Activated CD4-positive, alpha-beta T cell treated with anti-CD3 and anti-CD28 coated beads for 1 hour (primary cell): ENCODE measurements around the gene DLK1.

Source experiments
- DNase-seq: peaks from one replicate; pipeline ENCODE4 v3.0.0-alpha.2; 2020

The DLK1 gene

DNA sequence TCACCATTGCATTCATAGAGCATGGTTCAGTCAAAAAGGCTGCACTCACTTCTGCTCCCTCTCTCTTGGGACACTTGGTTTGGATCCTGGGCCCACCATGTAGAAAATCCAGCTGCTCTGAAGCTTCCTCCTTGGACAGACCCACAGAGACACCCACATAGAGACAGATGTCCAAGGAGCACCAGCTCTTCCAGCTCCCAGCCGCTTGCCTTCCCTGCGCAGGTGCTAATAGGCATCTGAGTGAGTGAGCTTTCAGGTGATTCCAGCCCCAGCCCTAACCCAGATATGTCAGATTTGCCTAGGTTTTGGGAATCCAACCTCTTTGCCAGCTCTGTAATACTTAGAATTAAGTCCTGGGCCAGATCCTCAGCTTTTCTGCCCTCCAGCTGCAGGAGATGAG lies 38.6 kb downstream of the DLK1 start:
- DNase-seq = no peak

DNA sequence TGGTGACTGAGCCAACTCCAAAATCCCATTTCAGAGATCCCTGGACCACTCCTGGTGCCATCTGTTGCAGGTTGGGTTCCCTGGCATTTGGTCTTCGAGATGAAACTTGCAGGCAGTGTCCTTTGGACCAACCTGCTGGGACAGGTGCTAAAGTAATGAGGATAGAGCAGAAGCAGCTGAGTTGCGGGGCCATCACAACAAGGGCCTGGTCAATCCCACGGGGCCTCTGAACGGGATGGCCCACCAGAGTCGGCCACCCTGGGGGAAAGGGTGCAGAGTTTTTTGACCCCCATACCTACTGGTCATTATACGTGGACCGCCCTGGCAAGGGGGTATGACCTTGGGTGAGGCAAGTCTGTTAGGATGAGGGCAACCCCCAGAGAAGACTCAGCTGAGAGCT lies 39.3 kb downstream of the DLK1 start:
- no peak for DNase-seq

- no peak for DNase-seq
Observed at GRCh38 chr14:100767003-100767787, 40.5 kb downstream of the DLK1 start.

GRCh38 chr14:100767788-100768536 lies 41.3 kb downstream of the DLK1 start:
- no peak for DNase-seq

DNA sequence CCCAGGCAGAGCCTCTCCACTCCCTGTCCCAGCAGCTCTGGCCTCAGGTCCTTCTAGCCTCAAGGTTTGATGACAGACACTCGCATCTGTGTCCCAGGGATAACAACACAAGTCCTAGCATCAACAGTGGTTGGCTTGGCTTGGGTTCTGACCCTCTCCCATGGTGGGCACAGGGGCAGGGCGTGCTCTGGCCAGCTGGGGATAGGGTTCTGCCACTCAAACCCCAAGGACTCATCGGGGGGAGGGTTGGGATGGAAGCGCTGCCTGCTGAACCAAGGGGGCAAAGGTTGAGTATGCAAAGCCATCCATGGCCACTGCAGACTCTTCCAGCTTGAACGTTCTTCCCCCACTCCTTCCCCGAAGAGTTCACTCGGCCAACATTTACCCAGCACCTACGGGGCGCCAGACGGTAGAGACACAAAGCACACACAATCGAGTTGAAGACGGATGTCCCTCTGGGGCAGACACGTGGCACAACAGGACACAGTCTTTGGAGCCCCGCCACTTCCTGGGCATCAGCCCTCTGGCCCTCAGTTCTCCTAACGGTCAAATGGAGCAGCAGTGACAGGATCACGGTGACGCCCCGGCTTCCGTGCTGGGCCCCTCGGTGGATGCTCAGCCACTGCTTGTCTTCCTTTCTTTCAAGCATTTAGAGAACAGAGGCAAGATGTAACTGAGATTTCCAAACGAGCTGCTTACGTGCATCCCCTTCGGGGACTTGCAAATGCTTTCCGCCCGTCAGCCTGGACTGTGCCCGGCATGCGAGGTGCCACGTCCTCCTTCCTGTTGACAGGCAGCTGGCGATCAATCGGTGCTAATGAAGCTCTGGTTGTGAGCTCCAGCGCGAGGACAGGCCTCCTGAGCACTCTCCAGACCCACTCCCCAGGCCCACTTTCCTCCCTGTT lies 42.6 kb downstream of the DLK1 start:
- DNase-seq = no peak

DNA sequence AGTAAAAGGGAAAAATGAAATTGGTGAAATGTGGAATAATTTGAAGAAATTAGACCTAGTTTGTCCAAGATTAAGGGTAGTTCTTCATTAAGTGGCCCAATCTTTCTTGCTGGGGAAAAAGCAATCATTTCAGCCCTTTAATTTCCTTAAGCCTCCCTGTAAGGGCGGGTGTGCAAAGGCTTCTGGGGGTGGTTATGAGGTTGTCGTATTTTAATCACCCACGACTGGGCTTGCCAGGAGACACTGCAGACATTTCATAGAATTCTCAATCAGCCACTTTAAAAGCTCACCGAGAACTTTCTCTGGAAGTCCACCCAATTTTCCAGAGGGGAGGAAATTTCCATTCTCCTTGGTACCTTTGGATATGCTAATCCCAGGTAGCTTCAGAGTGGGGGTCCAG lies 43.4 kb downstream of the DLK1 start:
- no peak for DNase-seq

- no peak for DNase-seq
Observed at GRCh38 chr14:100770605-100771120, 44.0 kb downstream of the DLK1 start.

DNA sequence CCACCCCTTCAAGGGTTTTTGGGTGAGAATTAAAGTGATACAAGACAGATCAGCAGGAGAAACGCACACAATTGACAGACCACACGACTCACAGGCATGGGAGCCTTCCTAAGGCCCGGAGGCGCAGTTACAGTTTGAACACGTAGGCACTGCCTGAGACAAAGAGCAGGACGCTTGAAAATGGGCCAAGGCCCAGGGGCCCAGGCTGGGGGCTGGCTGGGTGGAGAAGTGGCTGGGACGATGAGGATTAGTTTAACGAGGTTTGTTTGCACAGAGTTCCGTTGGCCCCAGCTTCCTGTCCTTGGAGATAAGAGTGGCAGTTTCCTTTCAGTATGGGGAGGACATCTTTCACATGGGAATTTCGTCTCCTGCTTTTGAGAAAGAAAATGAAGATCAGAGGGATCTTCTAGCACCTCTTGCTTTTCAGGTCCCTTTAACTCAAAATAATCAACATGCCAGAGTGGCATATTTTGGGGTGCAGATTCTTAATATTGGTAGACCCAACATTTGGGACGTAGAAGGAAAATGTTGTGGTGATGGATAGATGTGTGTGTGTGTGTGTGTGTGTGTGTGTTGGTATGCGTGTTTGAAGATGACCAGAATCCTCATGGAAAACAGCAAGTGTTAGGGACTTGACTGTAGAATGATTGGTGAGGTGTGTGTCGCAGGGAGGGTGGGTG lies 44.6 kb downstream of the DLK1 start:
- DNase-seq = no peak

DNA sequence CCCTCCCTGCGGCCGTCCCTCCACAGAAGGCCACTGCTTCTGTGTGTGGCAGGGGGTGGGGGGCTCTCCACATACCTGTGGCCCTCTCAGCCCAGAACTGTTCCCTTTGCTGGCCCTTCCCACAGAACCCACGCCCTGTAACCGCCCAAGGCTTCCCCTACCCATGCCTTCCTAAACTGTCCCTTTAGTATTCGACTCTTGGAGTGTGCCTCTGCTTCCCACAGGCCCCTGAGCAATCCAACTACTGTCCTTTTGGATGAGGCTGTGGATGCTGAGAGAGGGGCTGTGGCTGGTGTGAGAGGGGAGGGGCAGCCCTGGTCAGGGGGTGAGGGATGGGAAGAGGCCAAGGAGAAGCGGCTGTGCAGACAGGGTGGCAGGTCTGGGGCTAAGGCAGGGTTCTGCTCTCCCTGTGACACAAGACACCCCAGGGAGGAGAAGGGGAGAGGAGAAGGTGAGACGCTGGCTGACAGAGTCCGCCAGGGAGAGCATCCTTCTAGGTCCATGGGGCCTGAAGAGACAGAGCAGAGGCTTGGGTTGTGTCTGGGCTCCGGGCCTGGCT lies 46.0 kb downstream of the DLK1 start:
- DNase-seq = no peak

- DNase-seq = no peak
Observed at GRCh38 chr14:100773331-100774163, 46.9 kb downstream of the DLK1 start.

DNA sequence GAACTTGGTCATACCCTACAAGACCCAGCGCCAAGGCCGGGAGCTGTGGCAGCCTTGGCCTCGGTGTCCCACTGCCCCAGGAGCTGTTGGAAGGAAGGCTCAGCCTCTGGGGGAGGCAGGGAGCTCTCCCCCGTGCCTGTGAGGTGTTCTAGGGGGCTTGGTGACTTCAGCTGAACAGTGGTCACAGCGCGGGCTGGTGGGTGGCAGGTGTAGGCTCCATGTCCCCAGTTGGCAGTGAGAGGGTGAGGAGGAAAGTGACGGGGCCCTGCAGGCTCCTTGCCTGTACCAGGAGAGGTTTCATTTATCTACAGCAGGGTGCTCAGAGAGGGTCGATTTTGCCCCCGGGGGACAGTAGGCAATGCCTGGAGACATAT lies 47.5 kb downstream of the DLK1 start:
- no peak for DNase-seq

- no peak for DNase-seq
Observed at GRCh38 chr14:100775351-100775830, 48.7 kb downstream of the DLK1 start.

GRCh38 chr14:100775831-100776591 lies 49.3 kb downstream of the DLK1 start:
- no peak for DNase-seq

DNA sequence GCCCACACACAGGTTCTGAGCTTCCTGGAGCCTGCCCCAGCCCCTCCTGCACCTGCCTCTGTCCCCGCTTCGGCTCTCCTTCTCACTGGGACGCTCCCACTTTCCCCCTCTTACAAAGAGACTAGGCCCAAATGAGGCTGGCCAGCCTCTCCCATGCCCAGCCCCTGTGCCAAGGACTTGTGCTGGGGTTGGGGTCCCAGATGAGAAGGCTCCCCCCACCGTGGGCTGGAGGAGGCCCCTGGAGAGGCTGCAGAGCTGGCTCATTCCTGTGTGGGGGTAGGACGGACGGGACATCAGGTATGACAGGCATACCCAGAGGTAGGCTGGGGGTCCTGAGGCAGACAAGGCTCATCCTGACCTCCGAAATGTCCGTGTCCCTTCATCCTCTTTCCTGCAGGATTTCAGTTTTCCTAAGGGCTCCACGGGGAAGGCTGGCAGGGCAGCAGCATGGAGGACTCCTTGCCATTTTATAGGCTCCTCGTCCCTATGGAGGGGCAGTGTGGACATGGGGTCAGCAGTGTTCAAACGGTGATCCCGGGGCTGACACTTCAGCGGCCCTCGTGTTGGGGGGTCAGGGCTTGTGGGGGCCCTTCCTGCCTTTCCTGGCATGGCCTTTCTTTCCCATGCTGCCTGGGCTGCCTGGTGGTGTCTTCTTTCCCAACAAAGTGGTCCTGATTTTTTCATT lies 50.1 kb downstream of the DLK1 start:
- no peak for DNase-seq

- no peak for DNase-seq
Observed at GRCh38 chr14:100777366-100777817, 50.7 kb downstream of the DLK1 start.

- DNase-seq = no peak
Observed at GRCh38 chr14:100777818-100778525, 51.3 kb downstream of the DLK1 start.

DNA sequence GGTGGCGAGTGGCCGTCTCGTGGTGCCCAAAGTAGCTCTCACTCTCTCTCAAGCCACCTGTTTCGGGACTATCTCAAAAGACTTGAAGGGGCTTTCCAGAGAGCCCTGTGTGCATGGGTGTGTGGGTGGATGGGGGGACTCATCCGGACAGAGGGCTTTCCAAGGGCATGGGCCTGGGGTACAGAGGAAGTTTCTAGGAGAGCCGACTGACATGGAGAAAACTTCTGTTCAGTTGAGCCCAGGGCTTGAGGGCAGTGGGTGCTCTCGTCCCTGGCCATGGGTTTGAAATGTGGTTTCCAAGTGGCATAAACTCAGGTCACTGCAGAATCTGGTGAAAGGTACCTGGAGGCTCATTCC lies 51.8 kb downstream of the DLK1 start:
- DNase-seq = no peak

DNA sequence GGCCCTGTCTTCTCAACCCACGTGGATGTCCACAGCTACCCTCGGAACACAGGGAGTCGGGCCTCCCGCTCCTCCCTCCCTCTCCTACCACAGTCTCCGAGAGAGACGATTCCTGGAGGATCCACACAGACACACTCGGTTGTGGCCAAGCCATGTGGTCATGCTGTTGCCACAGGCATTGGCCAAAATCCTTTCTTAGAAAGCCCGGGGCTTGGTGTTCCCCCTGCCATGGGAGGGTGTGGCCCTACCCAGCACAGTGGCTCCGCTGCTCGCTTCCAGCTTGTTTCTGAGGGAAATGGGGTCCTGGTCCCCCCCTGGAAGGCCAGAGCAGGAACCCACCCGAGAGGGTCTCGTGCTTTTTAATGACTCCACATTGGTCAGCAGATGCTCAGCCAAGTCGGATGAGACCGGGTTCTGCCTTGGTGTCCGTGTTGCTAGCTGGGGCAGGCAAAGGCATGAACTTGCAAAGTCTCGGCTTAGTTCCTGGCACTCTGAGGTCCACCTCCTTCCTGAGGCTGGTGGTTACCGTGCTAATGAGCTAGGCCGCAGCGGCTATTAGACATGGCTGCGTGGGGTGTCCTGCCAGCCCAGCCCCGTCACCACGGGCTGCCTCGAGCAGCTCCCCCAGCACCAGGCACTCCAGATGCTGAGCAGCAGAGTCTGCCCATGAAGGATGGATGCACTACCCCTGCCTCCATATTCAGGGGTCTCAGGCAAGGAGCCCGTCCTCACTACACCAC lies 52.4 kb downstream of the DLK1 start:
- no peak for DNase-seq
